Inflammatory macrophage treated with lipopolysaccharide for 4 hours (primary cell): Measurements from ENCODE around the gene SEZ6L.
A peak's percentile ranks its signal among the peaks of the same experiment; 100 is the strongest.

ENCODE experiments used
- DNase-seq: peaks from one replicate; pipeline ENCODE4 v3.0.0-alpha.2; 2020

Gene SEZ6L

GRCh38 chr22:26432619-26433311 lies 263.5 kb downstream of the SEZ6L start:
- peak; percentile 89 for DNase-seq
